Omental fat pad (tissue), 4 donors: ENCODE results near the gene CPEB2. TPM values are rescaled to one million over a fixed set of nuclear protein-coding genes. Genes with fewer than 3 reads are reported as not detected.

ENCODE experiments used
- ATAC-seq: fragments of 150-250 bp; one replicate; pipeline ENCODE4 v1.9.1; 2016; ENCODE audit warnings: mild to moderate bottlenecking, moderate library complexity; ENCODE audit not compliant: low FRiP score
- DNase-seq: peaks from one replicate; pipeline ENCODE4 v3.0.0-alpha.2; 2019; ENCODE audit warnings: low spot score
- total RNA-seq, 4 donors: library from RNA; depleted of rRNA; stranded (reverse); fragments of >200 nt; gene quantifications; one replicate each; pipeline ENCODE4 v1.1.0, GENCODE V29; 2016
- TF ChIP-seq, protein P1 (sequence below), 3 donors: fragments of 450-650 bp; IDR thresholded peaks; one replicate each; pipeline ENCODE4 v1.5.1; 2016 to 2017; ENCODE audit warnings: antibody characterized with exemption in 3 of 3, mild to moderate bottlenecking in 3 of 3, moderate library complexity in 2 of 3

Gene CPEB2
- total RNA-seq, 4 donors from 2014 or later = 12.9 to 24.9 (median 17.4) TPM

DNA sequence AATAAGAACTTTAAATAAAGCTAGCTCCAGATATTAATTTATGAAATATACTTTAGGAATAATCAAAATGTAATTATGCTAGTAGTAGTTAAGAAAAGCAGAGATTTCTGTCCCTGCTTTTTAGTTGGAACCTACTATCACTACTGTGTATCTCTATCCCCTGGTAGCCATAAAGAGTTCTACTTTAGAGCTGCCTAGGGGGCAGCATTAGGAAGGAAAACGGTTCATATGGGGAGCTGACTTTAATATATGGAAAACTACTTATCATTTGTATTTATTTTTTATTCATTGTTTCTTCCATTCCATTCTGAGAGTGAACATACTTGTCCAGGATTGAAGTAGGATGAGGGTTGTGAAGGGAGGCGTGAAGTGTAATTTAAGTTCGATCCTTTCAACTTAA, 40.9 kb downstream of the CPEB2 start:
- TF ChIP-seq, protein P1, sequence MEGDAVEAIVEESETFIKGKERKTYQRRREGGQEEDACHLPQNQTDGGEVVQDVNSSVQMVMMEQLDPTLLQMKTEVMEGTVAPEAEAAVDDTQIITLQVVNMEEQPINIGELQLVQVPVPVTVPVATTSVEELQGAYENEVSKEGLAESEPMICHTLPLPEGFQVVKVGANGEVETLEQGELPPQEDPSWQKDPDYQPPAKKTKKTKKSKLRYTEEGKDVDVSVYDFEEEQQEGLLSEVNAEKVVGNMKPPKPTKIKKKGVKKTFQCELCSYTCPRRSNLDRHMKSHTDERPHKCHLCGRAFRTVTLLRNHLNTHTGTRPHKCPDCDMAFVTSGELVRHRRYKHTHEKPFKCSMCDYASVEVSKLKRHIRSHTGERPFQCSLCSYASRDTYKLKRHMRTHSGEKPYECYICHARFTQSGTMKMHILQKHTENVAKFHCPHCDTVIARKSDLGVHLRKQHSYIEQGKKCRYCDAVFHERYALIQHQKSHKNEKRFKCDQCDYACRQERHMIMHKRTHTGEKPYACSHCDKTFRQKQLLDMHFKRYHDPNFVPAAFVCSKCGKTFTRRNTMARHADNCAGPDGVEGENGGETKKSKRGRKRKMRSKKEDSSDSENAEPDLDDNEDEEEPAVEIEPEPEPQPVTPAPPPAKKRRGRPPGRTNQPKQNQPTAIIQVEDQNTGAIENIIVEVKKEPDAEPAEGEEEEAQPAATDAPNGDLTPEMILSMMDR (IDR thresholded peaks at IDR 0.05) = no peak
- ATAC-seq (no peak), DNase-seq (no peak)

DNA sequence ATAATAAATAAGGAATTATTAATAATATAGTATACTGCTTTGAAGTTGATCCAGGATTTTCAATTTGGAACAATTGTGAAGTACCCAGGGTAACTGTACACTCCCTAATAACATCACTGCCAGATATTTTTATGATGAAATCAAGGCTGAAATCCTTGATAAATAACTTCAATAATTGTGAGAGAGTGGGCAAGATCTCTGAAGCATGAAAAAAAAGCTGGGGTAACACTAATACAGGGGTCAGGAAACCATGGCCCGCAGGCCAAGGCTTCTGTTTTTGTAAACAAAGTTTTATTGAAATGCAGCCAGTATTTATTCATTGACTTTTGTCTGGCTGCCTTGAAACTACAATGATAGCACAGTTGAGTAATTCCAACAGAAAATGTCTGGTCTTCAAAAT, 41.6 kb downstream of the CPEB2 start:
- ATAC-seq = no peak
- no peak for DNase-seq
- TF ChIP-seq, protein P1 (IDR thresholded peaks at IDR 0.05) = no peak

DNA sequence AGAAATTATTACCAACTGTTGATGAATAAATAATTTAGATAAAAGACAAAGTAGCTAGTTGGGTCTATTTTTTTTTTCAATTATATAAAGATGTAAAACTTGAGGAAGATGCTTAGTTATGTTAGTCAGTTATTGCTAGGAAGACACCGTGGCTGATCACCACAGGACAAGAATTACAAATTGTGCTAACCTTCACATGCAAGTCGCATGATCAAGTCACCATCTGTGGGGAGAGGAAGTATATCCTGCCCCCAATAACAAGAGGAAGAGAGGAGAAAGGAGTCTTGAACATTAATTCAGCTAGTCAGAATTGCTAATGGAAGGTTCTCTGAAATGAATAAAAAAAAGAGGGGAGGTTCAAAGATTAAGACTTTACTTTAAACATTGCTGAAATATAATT, 52.3 kb downstream of the CPEB2 start:
- TF ChIP-seq, protein P1 (IDR thresholded peaks at IDR 0.05) = no peak
- no peak for ATAC-seq

DNA sequence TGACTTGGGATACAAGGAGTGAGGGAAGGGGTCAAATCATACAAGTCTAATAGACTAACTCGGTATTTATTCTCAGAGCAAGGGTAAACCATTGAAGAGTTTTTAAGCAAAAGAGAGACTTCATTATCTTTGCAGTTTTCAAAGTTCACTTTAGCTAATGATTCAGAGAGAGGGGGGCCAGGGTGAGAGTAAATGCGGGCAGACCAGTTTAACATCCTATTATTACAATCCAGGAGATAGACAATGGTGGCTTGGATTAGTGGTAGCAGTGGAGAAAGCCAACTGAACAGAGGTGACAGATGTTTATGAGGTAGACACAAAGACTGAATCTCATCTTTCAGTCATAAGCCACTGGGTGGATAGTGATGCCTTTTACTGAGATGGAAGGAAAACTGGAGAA, 57.9 kb downstream of the CPEB2 start:
- ATAC-seq (no peak), DNase-seq (no peak)
- TF ChIP-seq, protein P1 (IDR thresholded peaks at IDR 0.05) = no peak

More for the DNA sequence above, 52.3 kb downstream of the CPEB2 start:
- no peak for DNase-seq

DNA sequence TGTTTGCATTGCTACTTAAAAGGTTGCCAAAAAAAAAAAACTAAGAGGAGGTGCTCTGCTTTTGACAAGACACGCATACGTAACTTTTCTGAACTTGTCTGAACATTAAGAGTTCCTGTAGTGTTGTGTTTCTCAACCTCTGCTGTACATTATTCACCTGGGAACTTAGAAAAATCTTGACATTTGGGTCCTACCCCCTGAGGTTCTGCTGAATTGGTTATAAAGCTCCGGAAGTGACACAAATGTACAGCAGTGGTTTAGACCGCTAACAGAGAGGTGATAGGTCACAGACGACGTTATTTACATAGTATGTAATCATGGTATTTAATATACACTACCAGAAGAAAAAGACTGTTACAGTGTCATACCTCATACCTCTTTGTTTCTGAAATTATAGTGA, 61.1 kb downstream of the CPEB2 start:
- no peak for DNase-seq

DNA sequence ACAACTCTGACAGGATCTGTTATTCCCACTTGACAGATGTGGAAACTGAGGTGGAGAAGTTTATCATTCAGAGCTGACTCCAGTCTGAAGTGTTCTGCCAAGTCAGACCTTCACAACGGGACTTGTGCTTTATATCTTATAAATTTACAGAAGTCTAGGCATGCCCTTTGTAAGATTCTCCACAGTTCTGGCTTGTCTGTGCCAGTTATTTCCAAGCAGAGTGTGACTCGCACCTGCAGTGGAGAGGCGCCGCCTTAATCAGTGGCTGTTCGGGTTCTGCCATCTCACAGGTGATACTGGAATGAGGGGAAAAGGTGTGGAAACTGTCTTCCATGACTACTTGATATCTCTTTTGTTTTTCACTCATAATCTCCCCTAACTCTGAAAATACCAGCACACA, 63.2 kb downstream of the CPEB2 start:
- ATAC-seq = no peak
- no peak for DNase-seq
- TF ChIP-seq, protein P1 (IDR thresholded peaks at IDR 0.05) = no peak

More for the DNA sequence above, 61.1 kb downstream of the CPEB2 start:
- no peak for ATAC-seq
- TF ChIP-seq, protein P1 (IDR thresholded peaks at IDR 0.05) = no peak

DNA sequence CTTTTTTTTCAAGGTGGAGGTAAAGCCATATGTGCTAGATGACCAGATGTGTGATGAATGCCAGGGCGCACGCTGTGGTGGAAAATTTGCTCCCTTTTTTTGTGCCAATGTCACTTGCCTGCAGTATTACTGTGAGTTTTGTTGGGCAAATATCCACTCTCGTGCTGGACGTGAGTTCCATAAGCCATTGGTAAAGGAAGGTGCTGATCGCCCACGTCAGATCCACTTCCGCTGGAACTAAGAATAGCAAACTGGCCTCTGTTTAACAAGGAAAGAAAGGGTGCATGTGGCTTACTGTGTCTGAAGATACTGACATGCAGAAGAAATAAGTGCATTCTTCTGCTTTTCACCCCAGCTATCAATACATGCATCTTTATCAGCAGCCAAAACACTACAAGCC, 63.9 kb downstream of the CPEB2 start:
- DNase-seq = no peak
- TF ChIP-seq, protein P1 (IDR thresholded peaks at IDR 0.05) = no peak
- no peak for ATAC-seq
